Lower lobe of right lung (tissue), 2 donors: Measurements from ENCODE around the gene DOCK1. TPM values are rescaled to one million over a fixed set of nuclear protein-coding genes. Genes with fewer than 3 reads are reported as not detected.

Experiments used
- ATAC-seq, 2 donors: fragments of 200-7000 bp; cut with Tn5 transposase; one replicate each; pipeline ENCODE4 v1.9.1; 2020 to 2022; ENCODE audit warnings: mild to moderate bottlenecking in 2 of 2, moderate library complexity in 2 of 2
- DNase-seq: peaks from one replicate; pipeline ENCODE4 v3.0.0-alpha.2; 2020
- H3K27ac ChIP-seq: fragments of 200-600 bp; one replicate; pipeline ENCODE4 v1.8.0; 2022
- H3K27me3 ChIP-seq: fragments of 200-600 bp; one replicate; pipeline ENCODE4 v1.8.0; 2022; ENCODE audit warnings: low read depth
- H3K36me3 ChIP-seq: fragments of 200-600 bp; one replicate; pipeline ENCODE4 v1.8.0; 2022; ENCODE audit warnings: mild to moderate bottlenecking
- H3K4me1 ChIP-seq: fragments of 200-600 bp; one replicate; pipeline ENCODE4 v1.8.0; 2022
- H3K4me3 ChIP-seq: fragments of 200-600 bp; one replicate; pipeline ENCODE4 v1.8.0; 2022; ENCODE audit warnings: mild to moderate bottlenecking
- H3K9me3 ChIP-seq: fragments of 200-600 bp; one replicate; pipeline ENCODE4 v1.8.0; 2022
- CTCF ChIP-seq: fragments of 200-600 bp; IDR thresholded peaks from one replicate; pipeline ENCODE4 v1.8.0; 2022; ENCODE audit warnings: antibody characterized with exemption, mild to moderate bottlenecking
- intact Hi-C: fragments of 100-400 bp; cut with DNase I; formaldehyde crosslinking; loops from one replicate; pipeline ENCODE4 v1.11.0; 2022
- total RNA-seq: library from RNA; stranded (reverse); fragmentation: NEBNext Ultra II Directional; extraction: Animal tissue kit (Norgen Biotek cat#: 25700); gene quantifications from one replicate; pipeline ENCODE4 v1.2.1, GENCODE V29; 2021
- donor health status: DM: no; HTN: yes; CAD: no; lungs with severe emphysema.

The DOCK1 gene
- total RNA-seq, 1 donor from 2014 or later = 44.8 TPM

- intact Hi-C loops = no loop called here
- no peak overlapping the region for H3K27ac ChIP-seq
- TF ChIP-seq CTCF = no peak
- H3K4me3 ChIP-seq = no peak overlapping the region
- H3K4me1 ChIP-seq = peaks cover 15% of the 10 kb centered on the region
- ATAC-seq (no peak), DNase-seq (no peak)
- no peaks in the 10 kb centered on the region for H3K27me3 ChIP-seq
- H3K36me3 ChIP-seq = no peaks in the 10 kb centered on the region
- H3K9me3 ChIP-seq = no peaks in the 10 kb centered on the region
These were observed 432.6 kb downstream of the DOCK1 start for GRCh38 chr10:127337801-127338200.

- TF ChIP-seq CTCF = no peak
- DNase-seq (no peak), ATAC-seq (peak; percentile 56 to 77)
- no peak overlapping the region for H3K4me3 ChIP-seq
- no peaks in the 10 kb centered on the region for H3K27me3 ChIP-seq
- intact Hi-C loops = no loop called here
- H3K9me3 ChIP-seq = no peaks in the 10 kb centered on the region
- H3K36me3 ChIP-seq = peaks cover under 1% of the 10 kb centered on the region
- H3K27ac ChIP-seq = no peak overlapping the region
- peaks cover 15% of the 10 kb centered on the region for H3K4me1 ChIP-seq
These were observed 433.3 kb downstream of the DOCK1 start for GRCh38 chr10:127338399-127339110.

GRCh38 chr10:127343821-127344220, 438.6 kb downstream of the DOCK1 start:
- H3K36me3 ChIP-seq = peaks cover 22% of the 10 kb centered on the region
- no peaks in the 10 kb centered on the region for H3K9me3 ChIP-seq
- H3K4me1 ChIP-seq = no peaks in the 10 kb centered on the region
- no peak overlapping the region for H3K27ac ChIP-seq
- no peak overlapping the region for H3K4me3 ChIP-seq
- TF ChIP-seq CTCF = no peak
- no peak for ATAC-seq
- intact Hi-C loops = no loop called here
- no peak for DNase-seq
- H3K27me3 ChIP-seq = no peaks in the 10 kb centered on the region

GRCh38 chr10:127344346-127344745, 439.1 kb downstream of the DOCK1 start:
- Histone ChIP-seq H3K9me3 (no peaks in the 10 kb centered on the region), H3K4me3 (no peak overlapping the region), H3K4me1 (no peaks in the 10 kb centered on the region), H3K36me3 (peaks cover 22% of the 10 kb centered on the region), H3K27me3 (no peaks in the 10 kb centered on the region), H3K27ac (no peak overlapping the region)
- intact Hi-C loops = no loop called here
- ATAC-seq (no peak), DNase-seq (no peak)
- no peak for TF ChIP-seq CTCF

- no peak for TF ChIP-seq CTCF
- Histone ChIP-seq H3K9me3 (no peaks in the 10 kb centered on the region), H3K27me3 (no peaks in the 10 kb centered on the region), H3K4me1 (no peaks in the 10 kb centered on the region), H3K36me3 (peaks cover 22% of the 10 kb centered on the region), H3K4me3 (no peak overlapping the region), H3K27ac (no peak overlapping the region)
- no peak for DNase-seq
- intact Hi-C loops = no loop called here
- no peak for ATAC-seq
These were observed 440.2 kb downstream of the DOCK1 start for GRCh38 chr10:127345231-127345965.
